HepG2 (cell line): ENCODE results near the gene DNAJC5. TPM values are rescaled to one million over a fixed set of nuclear protein-coding genes. Genes with fewer than 3 reads are reported as not detected.

Source experiments
- ATAC-seq: fragments of 200-7000 bp; cut with Tn5 transposase; 3 replicates; pipeline ENCODE4 v1.9.1; 2020; ENCODE audit warnings: mild to moderate bottlenecking, moderate library complexity
- BruUV-seq: library from RNA; stranded (reverse); fragments of 400-500 nt; replicated peaks from 2 replicates; lab custom pipeline; 2021; lab: Mats Ljungman, UMichigan
- CTCF ChIA-PET: fragments of 300-600 bp; formaldehyde crosslinking; extraction: SDS; loops from one replicate; lab custom pipeline; 2021; ENCODE audit warnings: low total read pairs, inconsistent platforms, low intra/inter-chr PET ratio; lab: Yijun Ruan, JAX
- POLR2A ChIA-PET: fragments of 350-600 bp; sonication (Branson Sonifier 250); formaldehyde crosslinking; loops from one replicate; lab custom pipeline; 2020; ENCODE audit warnings: antibody characterized with exemption, inconsistent platforms; lab: Yijun Ruan, JAX
- DNase-seq: peaks from one replicate; pipeline ENCODE4 v3.0.0-alpha.2; 2015; ENCODE audit warnings: low spot score
- FAIRE-seq: peaks from 3 replicates; lab custom pipeline; 2011; peaks lifted over from hg19 to GRCh38; lab: Jason Lieb, UNC
- H2AFZ ChIP-seq: one replicate; pipeline ENCODE4 v1.6.1; 2011; ENCODE audit warnings: low read length, inconsistent platforms
- H3K27ac ChIP-seq: fragments of 300-600 bp; 3 replicates; pipeline ENCODE4 v1.8.0; 2011; ENCODE audit warnings: mixed run types, mild to moderate bottlenecking, mixed read lengths, low read length, inconsistent platforms; ENCODE audit not compliant: insufficient read depth; ENCODE audit errors: extremely low read length
- H3K27me3 ChIP-seq, 2 experiments: fragments of 200-600 bp in 1 of 2; 2 replicates in 1 of 2; 3 replicates in 1 of 2; pipeline versions ENCODE4 v1.6.0 to v1.8.0; 2011; ENCODE audit warnings: low read length in 2 of 2, mild to moderate bottlenecking in 2 of 2, moderate library complexity in 2 of 2, inconsistent platforms in 1 of 2; ENCODE audit not compliant: insufficient read depth in 2 of 2, control insufficient read depth in 1 of 2
- H3K36me3 ChIP-seq, 2 experiments: fragments of 200-600 bp in 1 of 2; replicated peaks in 1 of 2; 2 replicates in 1 of 2; 3 replicates in 1 of 2; pipeline versions ENCODE4 v1.5.1 to v1.8.0; 2011; ENCODE audit warnings: low read length in 2 of 2, inconsistent platforms in 1 of 2; ENCODE audit not compliant: insufficient read depth in 2 of 2, control insufficient read depth in 1 of 2
- H3K4me1 ChIP-seq: 2 replicates; pipeline ENCODE4 v1.5.1; 2012; ENCODE audit warnings: low read length, inconsistent platforms; ENCODE audit not compliant: insufficient read depth
- H3K4me2 ChIP-seq: 2 replicates; pipeline ENCODE4 v1.6.0; 2011; ENCODE audit warnings: low read depth, low read length, inconsistent platforms
- H3K4me3 ChIP-seq, 3 experiments: fragments of 200-600 bp in 1 of 3; sonication (generic), shearing (Covaris generic) in 1 of 3; replicated peaks in 1 of 3; 2 replicates each; pipeline ENCODE4 v1.5.1; 2011 to 2016; ENCODE audit warnings: low read length in 3 of 3, inconsistent platforms in 2 of 3, low read depth in 2 of 3, mild to moderate bottlenecking in 2 of 3, control low read depth in 1 of 3, mixed read lengths in 1 of 3; ENCODE audit not compliant: insufficient read depth in 1 of 3
- H3K79me2 ChIP-seq: one replicate; pipeline ENCODE4 v1.6.1; 2011; ENCODE audit warnings: low read length, inconsistent platforms; ENCODE audit not compliant: insufficient read depth
- H3K9ac ChIP-seq: 2 replicates; pipeline ENCODE4 v1.6.0; 2011; ENCODE audit warnings: mild to moderate bottlenecking, low read depth, low read length, inconsistent platforms; ENCODE audit not compliant: insufficient read depth
- H3K9me3 ChIP-seq: 2 replicates; pipeline ENCODE4 v1.5.1; 2012; ENCODE audit warnings: mild to moderate bottlenecking, low read length
- H4K20me1 ChIP-seq: 2 replicates; pipeline ENCODE4 v1.6.0; 2011; ENCODE audit warnings: inconsistent platforms, mild to moderate bottlenecking, low read length, moderate library complexity; ENCODE audit not compliant: insufficient read depth
- CREB1 ChIP-seq, 2 experiments: fragments of 450-650 bp in 1 of 2; IDR thresholded peaks; 2 replicates each; pipeline ENCODE4 v1.6.1; 2016 to 2017; ENCODE audit warnings: control low read depth in 1 of 2, mild to moderate bottlenecking in 1 of 2, missing compliant biosample characterization in 1 of 2, missing genetic modification characterization in 1 of 2
- DNMT3B ChIP-seq: conservative IDR thresholded peaks from 2 replicates; pipeline ENCODE4 v1.6.1; 2016; ENCODE audit warnings: missing biosample characterization, control low read depth
- ERF ChIP-seq: IDR thresholded peaks from 2 replicates; pipeline ENCODE4 v1.6.1; 2018; ENCODE audit warnings: missing biosample characterization, missing genetic modification reagents
- ETV6 ChIP-seq: sonication (generic); formaldehyde crosslinking; conservative IDR thresholded peaks from 2 replicates; pipeline ENCODE4 v1.4.0; 2020; ENCODE audit warnings: missing genetic modification reagents
- FOXA3 ChIP-seq: IDR thresholded peaks from 2 replicates; pipeline ENCODE4 v1.6.1; 2016; ENCODE audit warnings: missing genetic modification reagents, missing compliant biosample characterization
- KLF13 ChIP-seq: sonication (generic); formaldehyde crosslinking; IDR thresholded peaks from 2 replicates; pipeline ENCODE4 v1.4.0; 2020; ENCODE audit warnings: mild to moderate bottlenecking, missing genetic modification reagents
- MAFK ChIP-seq, 2 experiments: IDR thresholded peaks in 1 of 2; conservative IDR thresholded peaks in 1 of 2; 2 replicates each; pipeline ENCODE4 v1.6.1; 2011; ENCODE audit warnings: improper control_type of control experiment in 2 of 2, low read length in 2 of 2
- PRMT3 ChIP-seq: sonication (generic); formaldehyde crosslinking; IDR thresholded peaks from 2 replicates; pipeline ENCODE4 v1.8.1; 2022; ENCODE audit warnings: low read depth, mild to moderate bottlenecking, moderate library complexity, missing genetic modification reagents, borderline replicate concordance
- SMAD1 ChIP-seq: sonication (generic); formaldehyde crosslinking; IDR thresholded peaks from 2 replicates; pipeline ENCODE4 v1.4.0; 2020; ENCODE audit warnings: missing genetic modification reagents, low read depth, mild to moderate bottlenecking, borderline replicate concordance
- SSRP1 ChIP-seq: IDR thresholded peaks from 2 replicates; pipeline ENCODE4 v1.6.1; 2016; ENCODE audit warnings: control low read depth
- TAF1 ChIP-seq: sonication (generic); formaldehyde crosslinking; IDR thresholded peaks from 2 replicates; pipeline ENCODE4 v1.4.0; 2020; ENCODE audit warnings: missing genetic modification reagents
- TEAD2 ChIP-seq: sonication (generic); formaldehyde crosslinking; IDR thresholded peaks from 2 replicates; pipeline ENCODE4 v1.9.0; 2021; ENCODE audit warnings: missing genetic modification reagents
- XBP1 ChIP-seq: sonication (generic); formaldehyde crosslinking; IDR thresholded peaks from 2 replicates; pipeline ENCODE4 v1.5.0; 2020; ENCODE audit warnings: missing genetic modification reagents
- ZNF547 ChIP-seq: sonication (generic); formaldehyde crosslinking; IDR thresholded peaks from 2 replicates; pipeline ENCODE4 v1.5.1; 2020; ENCODE audit warnings: mild to moderate bottlenecking, missing genetic modification reagents
- WGBS: methylation state at CpG from one replicate; pipeline ENCODE4 v1.1.6; 2017; ENCODE audit warnings: low lambda C conversion rate; 5-methylcytosine and 5-hydroxymethylcytosine counted together
- in situ Hi-C: cut with HindIII; loops from 2 replicates; pipeline ENCODE4 v1.10.0; 2017; ENCODE audit warnings: low pct_unique_long_range_greater_than_20kb; ENCODE audit not compliant: extremely low pct_ligation_motif_present
- intact Hi-C: fragments of 100-400 bp; cut with micrococcal nuclease; formaldehyde crosslinking; loops from one replicate; pipeline ENCODE4 v1.10.0; 2022; ENCODE audit not compliant: unreplicated experiment
- polyA plus RNA-seq, 8 experiments: library from polyadenylated mRNA; depleted of rRNA in 3 of 8; stranded (reverse) in 7 of 8; unstranded in 1 of 8; fragments of >200 nt; fragmentation: Illumina TruSeq in 4 of 8; extraction: Trizol in 4 of 8; gene quantifications; 2 replicates each; pipeline versions ENCODE4 v1.2.1 to v1.2.3, GENCODE V29; 2011 to 2016; ENCODE audit warnings: low read depth in 4 of 8, missing spikeins in 1 of 8, mixed read lengths in 1 of 8; ENCODE audit not compliant: insufficient read depth in 1 of 8
- total RNA-seq, 5 experiments: library from RNA; depleted of rRNA; stranded (reverse); fragments of >200 nt; fragmentation: Illumina TruSeq; extraction: Trizol; gene quantifications; 2 replicates each; pipeline ENCODE4 v1.2.3, GENCODE V29; 2016; ENCODE audit warnings: low read depth in 1 of 5
- TF ChIP-seq, protein P1 (sequence below): sonication (generic); formaldehyde crosslinking; IDR thresholded peaks from 2 replicates; pipeline ENCODE4 v1.9.0; 2021; ENCODE audit warnings: missing genetic modification reagents, mild to moderate bottlenecking, borderline replicate concordance
- TF ChIP-seq, protein P2 (sequence below): sonication (generic); formaldehyde crosslinking; IDR thresholded peaks from 2 replicates; pipeline ENCODE4 v1.4.0; 2020; ENCODE audit warnings: missing genetic modification reagents
- TF ChIP-seq, protein P3 (sequence below): IDR thresholded peaks from 2 replicates; pipeline ENCODE4 v1.6.1; 2018; ENCODE audit warnings: missing genetic modification reagents, mild to moderate bottlenecking, missing compliant biosample characterization

The DNAJC5 gene
- total and polyA plus RNA-seq, 2 of the 13 experiments (the other 11 are each of a cell fraction or from before 2014, with no cell fraction given), result 42.8 to 64.5 TPM

DNA sequence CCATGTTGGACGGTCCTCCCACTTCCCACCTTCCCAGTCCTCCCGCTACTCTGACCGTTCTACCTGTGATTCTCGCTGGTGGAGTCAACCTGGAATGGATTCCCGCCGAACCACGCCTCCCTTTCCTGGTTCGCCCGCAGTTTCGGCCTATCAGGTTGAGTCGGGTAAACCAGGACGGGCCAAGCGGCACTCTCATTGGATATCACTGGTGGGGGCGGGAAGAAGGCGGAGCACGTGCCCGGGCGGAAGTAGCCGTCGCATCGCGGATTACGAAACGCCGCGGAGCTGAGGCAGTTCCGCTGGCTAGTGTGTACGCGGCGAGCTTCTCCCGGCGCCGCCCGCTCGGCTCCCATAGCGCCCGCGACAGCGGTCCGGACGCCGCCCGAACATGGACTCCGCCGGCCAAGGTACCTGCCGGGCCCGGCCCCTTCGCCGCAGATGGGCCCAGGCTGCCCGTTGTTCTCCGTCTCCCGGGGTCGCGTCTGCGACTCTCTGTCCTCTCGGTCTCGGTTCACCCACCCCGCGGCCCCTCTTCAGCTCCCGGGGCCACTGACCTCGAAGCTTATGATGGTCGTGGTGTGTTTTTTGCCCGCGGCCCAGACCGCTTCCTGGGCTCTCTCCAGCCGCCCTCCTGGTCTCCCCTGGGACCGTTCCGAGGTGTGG lies 29.8 kb upstream of the DNAJC5 start, which contains the start of gene TPD52L2:
Gene TPD52L2, plus strand, starts transcription at position 293 of the 663 bp plus-strand sequence. Its CDS starts 96 bp downstream, at position 389.
- Histone ChIP-seq H3K36me3 (peaks cover 13 to 21% of the 10 kb centered on the region in 2 experiments), H3K4me2 (peak within 1 kb of the TSS; percentile 94), H3K79me2 (peaks cover 45% of the 10 kb centered on the region), H3K4me1 (peaks cover 42% of the 10 kb centered on the region), H4K20me1 (peaks cover 5% of the 10 kb centered on the region; the same call in 1 of the 2 replicates), H3K4me3 (peak within 1 kb of the TSS; percentile 78 to 96 (median 87)), H2AFZ (no peak within 1 kb of the TSS), H3K27me3 (no peaks in the 10 kb centered on the region; a peak in 1 of 5 replicates), H3K9ac (peak within 1 kb of the TSS; percentile 94), H3K9me3 (no peaks in the 10 kb centered on the region), H3K27ac (peak within 1 kb of the TSS; percentile 89)
- ATAC-seq (peak; percentile 86), DNase-seq (peak; percentile 100), FAIRE-seq (peak; percentile 99)
- POLR2A ChIA-PET, result interaction anchor here (0.7 to 4.6 kb wide), 54 partner anchors 9 to 327 kb away, joined by 3 to 71 read pairs (median 6); partner anchors contain the start of genes ARFRP1, C20orf204, DNAJC5 and GMEB2
- in situ Hi-C loops (no loop called here), intact Hi-C loops (loop anchor here (2.0 to 10.0 kb wide), 6 partner anchors 30 to 326 kb away; partner anchors contain the start of genes ARFRP1 and DNAJC5)
- CTCF ChIA-PET, result interaction anchor here (1.9 to 2.1 kb wide), 3 partner anchors 45 to 327 kb away, joined by 9 to 15 read pairs (median 9); partner anchors contain the start of genes ARFRP1, PTK6 and ZGPAT
- WGBS, result under 1% methylated on average over 47 of the region's 68 CpGs
- BruUV-seq, result no TSS peak
- TF ChIP-seq, protein P1, sequence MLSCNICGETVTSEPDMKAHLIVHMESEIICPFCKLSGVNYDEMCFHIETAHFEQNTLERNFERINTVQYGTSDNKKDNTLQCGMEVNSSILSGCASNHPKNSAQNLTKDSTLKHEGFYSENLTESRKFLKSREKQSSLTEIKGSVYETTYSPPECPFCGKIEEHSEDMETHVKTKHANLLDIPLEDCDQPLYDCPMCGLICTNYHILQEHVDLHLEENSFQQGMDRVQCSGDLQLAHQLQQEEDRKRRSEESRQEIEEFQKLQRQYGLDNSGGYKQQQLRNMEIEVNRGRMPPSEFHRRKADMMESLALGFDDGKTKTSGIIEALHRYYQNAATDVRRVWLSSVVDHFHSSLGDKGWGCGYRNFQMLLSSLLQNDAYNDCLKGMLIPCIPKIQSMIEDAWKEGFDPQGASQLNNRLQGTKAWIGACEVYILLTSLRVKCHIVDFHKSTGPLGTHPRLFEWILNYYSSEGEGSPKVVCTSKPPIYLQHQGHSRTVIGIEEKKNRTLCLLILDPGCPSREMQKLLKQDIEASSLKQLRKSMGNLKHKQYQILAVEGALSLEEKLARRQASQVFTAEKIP (CRISPR knock-in tag), result no peak; the same call in 1 of the 2 replicates
- TF ChIP-seq XBP1 (CRISPR knock-in tag) (0 out of 2 replicates have a peak, but pooled peaks have one; percentile 57), TEAD2 (CRISPR knock-in tag) (peak; percentile 26; the same call in 1 of the 2 replicates), FOXA3 (CRISPR knock-in tag) (peak; percentile 85), SSRP1 (CRISPR knock-in tag) (no peak), ZNF547 (CRISPR knock-in tag) (peak; percentile 81), ETV6 (CRISPR knock-in tag) (peak; percentile 73), DNMT3B (peak; percentile 68; the same call in 1 of the 2 replicates), CREB1 (IDR thresholded peaks at IDR 0.05) (peak; percentile 95), CREB1 (CRISPR knock-in tag; IDR thresholded peaks at IDR 0.05) (peak; percentile 97), MAFK (conservative IDR thresholded peaks at IDR 0.05 in 1 of 2, IDR thresholded peaks at IDR 0.05 in 1 of 2; ENCODE audit: low read length in 2 of 2) (no peak), KLF13 (CRISPR knock-in tag) (peak; percentile 89; the same call in 1 of the 2 replicates), TAF1 (peak; percentile 94), ERF (CRISPR knock-in tag) (peak; percentile 86; the same call in 1 of the 2 replicates), PRMT3 (CRISPR knock-in tag) (0 out of 2 replicates have a peak, but pooled peaks have one; percentile 93), SMAD1 (CRISPR knock-in tag) (no peak)
- TF ChIP-seq, protein P2, sequence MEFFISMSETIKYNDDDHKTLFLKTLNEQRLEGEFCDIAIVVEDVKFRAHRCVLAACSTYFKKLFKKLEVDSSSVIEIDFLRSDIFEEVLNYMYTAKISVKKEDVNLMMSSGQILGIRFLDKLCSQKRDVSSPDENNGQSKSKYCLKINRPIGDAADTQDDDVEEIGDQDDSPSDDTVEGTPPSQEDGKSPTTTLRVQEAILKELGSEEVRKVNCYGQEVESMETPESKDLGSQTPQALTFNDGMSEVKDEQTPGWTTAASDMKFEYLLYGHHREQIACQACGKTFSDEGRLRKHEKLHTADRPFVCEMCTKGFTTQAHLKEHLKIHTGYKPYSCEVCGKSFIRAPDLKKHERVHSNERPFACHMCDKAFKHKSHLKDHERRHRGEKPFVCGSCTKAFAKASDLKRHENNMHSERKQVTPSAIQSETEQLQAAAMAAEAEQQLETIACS (CRISPR knock-in tag), result peak; percentile 68
- TF ChIP-seq, protein P3, sequence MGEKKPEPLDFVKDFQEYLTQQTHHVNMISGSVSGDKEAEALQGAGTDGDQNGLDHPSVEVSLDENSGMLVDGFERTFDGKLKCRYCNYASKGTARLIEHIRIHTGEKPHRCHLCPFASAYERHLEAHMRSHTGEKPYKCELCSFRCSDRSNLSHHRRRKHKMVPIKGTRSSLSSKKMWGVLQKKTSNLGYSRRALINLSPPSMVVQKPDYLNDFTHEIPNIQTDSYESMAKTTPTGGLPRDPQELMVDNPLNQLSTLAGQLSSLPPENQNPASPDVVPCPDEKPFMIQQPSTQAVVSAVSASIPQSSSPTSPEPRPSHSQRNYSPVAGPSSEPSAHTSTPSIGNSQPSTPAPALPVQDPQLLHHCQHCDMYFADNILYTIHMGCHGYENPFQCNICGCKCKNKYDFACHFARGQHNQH, result peak; percentile 97
